Liver (tissue), 3 donors: ENCODE data around the gene CFAP77.

Experiments
- JUND ChIP-seq, 2 donors: IDR thresholded peaks; 2 replicates each; pipeline ENCODE4 v1.6.1; 2016; ENCODE audit warnings: antibody characterized with exemption in 2 of 2
- RAD21 ChIP-seq, 2 donors: IDR thresholded peaks; 2 replicates each; pipeline ENCODE4 v1.6.1; 2016; ENCODE audit warnings: antibody characterized with exemption in 2 of 2, mild to moderate bottlenecking in 2 of 2
- TF ChIP-seq, protein P1 (sequence below): fragments of 150-350 bp; IDR thresholded peaks from 2 replicates; pipeline ENCODE4 v1.5.1; 2017; ENCODE audit warnings: improper control_type of control experiment, low read depth, low read length; ENCODE audit not compliant: missing input control
- TF ChIP-seq, protein P2 (sequence below): IDR thresholded peaks from 2 replicates; pipeline ENCODE4 v1.6.1; 2016; ENCODE audit warnings: antibody characterized with exemption
- TF ChIP-seq, protein P3 (sequence below): IDR thresholded peaks from 2 replicates; pipeline ENCODE4 v1.6.1; 2016; ENCODE audit warnings: antibody characterized with exemption, mild to moderate bottlenecking
- TF ChIP-seq, protein P4 (sequence below): IDR thresholded peaks from 2 replicates; pipeline ENCODE4 v1.6.1; 2016; ENCODE audit warnings: antibody characterized with exemption
- donor health status: healthy.
- donor health status: healthy.

DNA sequence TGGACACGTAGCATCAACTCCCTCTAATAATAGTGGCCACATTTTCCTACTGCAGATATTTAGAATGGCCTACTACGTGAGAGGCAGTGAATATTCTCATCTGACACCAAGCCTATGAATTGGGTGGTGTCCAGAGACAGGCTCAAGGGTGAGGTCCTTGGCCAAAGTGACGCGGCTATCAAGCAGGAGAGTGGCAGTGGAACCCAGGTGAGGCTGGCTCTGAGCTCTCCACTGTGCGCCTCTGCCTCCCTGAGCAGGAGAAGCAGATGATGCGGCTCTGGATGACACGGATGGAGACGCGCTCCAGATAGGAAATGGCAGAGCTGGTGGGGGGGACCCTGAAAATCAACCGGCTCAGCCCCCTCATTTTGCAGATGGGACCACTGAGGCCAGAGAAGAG is 69.7 kb downstream of the CFAP77 start:
- TF ChIP-seq, protein P1, sequence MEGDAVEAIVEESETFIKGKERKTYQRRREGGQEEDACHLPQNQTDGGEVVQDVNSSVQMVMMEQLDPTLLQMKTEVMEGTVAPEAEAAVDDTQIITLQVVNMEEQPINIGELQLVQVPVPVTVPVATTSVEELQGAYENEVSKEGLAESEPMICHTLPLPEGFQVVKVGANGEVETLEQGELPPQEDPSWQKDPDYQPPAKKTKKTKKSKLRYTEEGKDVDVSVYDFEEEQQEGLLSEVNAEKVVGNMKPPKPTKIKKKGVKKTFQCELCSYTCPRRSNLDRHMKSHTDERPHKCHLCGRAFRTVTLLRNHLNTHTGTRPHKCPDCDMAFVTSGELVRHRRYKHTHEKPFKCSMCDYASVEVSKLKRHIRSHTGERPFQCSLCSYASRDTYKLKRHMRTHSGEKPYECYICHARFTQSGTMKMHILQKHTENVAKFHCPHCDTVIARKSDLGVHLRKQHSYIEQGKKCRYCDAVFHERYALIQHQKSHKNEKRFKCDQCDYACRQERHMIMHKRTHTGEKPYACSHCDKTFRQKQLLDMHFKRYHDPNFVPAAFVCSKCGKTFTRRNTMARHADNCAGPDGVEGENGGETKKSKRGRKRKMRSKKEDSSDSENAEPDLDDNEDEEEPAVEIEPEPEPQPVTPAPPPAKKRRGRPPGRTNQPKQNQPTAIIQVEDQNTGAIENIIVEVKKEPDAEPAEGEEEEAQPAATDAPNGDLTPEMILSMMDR = no peak
- TF ChIP-seq, protein P2, sequence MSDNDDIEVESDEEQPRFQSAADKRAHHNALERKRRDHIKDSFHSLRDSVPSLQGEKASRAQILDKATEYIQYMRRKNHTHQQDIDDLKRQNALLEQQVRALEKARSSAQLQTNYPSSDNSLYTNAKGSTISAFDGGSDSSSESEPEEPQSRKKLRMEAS = no peak
- TF ChIP-seq, protein P3, sequence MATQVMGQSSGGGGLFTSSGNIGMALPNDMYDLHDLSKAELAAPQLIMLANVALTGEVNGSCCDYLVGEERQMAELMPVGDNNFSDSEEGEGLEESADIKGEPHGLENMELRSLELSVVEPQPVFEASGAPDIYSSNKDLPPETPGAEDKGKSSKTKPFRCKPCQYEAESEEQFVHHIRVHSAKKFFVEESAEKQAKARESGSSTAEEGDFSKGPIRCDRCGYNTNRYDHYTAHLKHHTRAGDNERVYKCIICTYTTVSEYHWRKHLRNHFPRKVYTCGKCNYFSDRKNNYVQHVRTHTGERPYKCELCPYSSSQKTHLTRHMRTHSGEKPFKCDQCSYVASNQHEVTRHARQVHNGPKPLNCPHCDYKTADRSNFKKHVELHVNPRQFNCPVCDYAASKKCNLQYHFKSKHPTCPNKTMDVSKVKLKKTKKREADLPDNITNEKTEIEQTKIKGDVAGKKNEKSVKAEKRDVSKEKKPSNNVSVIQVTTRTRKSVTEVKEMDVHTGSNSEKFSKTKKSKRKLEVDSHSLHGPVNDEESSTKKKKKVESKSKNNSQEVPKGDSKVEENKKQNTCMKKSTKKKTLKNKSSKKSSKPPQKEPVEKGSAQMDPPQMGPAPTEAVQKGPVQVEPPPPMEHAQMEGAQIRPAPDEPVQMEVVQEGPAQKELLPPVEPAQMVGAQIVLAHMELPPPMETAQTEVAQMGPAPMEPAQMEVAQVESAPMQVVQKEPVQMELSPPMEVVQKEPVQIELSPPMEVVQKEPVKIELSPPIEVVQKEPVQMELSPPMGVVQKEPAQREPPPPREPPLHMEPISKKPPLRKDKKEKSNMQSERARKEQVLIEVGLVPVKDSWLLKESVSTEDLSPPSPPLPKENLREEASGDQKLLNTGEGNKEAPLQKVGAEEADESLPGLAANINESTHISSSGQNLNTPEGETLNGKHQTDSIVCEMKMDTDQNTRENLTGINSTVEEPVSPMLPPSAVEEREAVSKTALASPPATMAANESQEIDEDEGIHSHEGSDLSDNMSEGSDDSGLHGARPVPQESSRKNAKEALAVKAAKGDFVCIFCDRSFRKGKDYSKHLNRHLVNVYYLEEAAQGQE = no peak
- TF ChIP-seq RAD21 (IDR thresholded peaks at IDR 0.05) = no peak
- TF ChIP-seq, protein P4, sequence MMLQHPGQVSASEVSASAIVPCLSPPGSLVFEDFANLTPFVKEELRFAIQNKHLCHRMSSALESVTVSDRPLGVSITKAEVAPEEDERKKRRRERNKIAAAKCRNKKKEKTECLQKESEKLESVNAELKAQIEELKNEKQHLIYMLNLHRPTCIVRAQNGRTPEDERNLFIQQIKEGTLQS = no peak
- no peak for TF ChIP-seq JUND (IDR thresholded peaks at IDR 0.05)
